Measurements from ENCODE around the gene FZR1. TPM values are rescaled to one million over a fixed set of nuclear protein-coding genes. Genes with fewer than 3 reads are reported as not detected.

FZR1 gene
- total and polyA plus RNA-seq, 10 donors, result 9.8 to 53.6 (median 37.1) TPM

GRCh38 chr19:3497757-3498520 is 8.2 kb upstream of the FZR1 start:
- Histone ChIP-seq H3K4me3 (no peak overlapping the region), H3K27me3 (replicated peaks in 1 of 7) (no peaks in the 10 kb centered on the region), H3K4me1 (peaks cover 11 to 39% (median 21%) of the 10 kb centered on the region in 6 donors), H3K9me3 (no peaks in the 10 kb centered on the region), H3K36me3 (peaks cover 0 to 45% (median 39%) of the 10 kb centered on the region in 6 donors), H3K27ac (no peak overlapping the region)
- DNase-seq, result no peak
- TF ChIP-seq POLR2AphosphoS5 (IDR thresholded peaks at IDR 0.05), result no peak
- 86 to 99% (median 95%) methylated on average over 5 of the region's 5 CpGs for WGBS, 5 donors
- intact Hi-C loops (cut with DNase I; ENCODE audit: low total_unique reads), result no loop called here

GRCh38 chr19:3499738-3500428 is 6.2 kb upstream of the FZR1 start:
- TF ChIP-seq POLR2A (IDR thresholded peaks at IDR 0.05) (no peak), CTCF (IDR thresholded peaks at IDR 0.05 in 8 of 11, conservative IDR thresholded peaks at IDR 0.05 in 3 of 11) (no peak), POLR2AphosphoS5 (IDR thresholded peaks at IDR 0.05) (no peak)
- DNase-seq, result no peak

GRCh38 chr19:3500429-3501101 is 5.5 kb upstream of the FZR1 start, which contains the start of gene DOHH:
TSS of gene DOHH (minus strand) at chr19:3500674. CDS start at chr19:3496814, 3,860 bp downstream.
- H3K4me1 ChIP-seq, result peaks cover 11 to 48% (median 28%) of the 10 kb centered on the region in 6 donors
- intact Hi-C loops (cut with DNase I; ENCODE audit: low total_unique reads), result no loop called here
- no peaks in the 10 kb centered on the region for H3K27me3 ChIP-seq (replicated peaks in 1 of 7)
- TF ChIP-seq POLR2A (IDR thresholded peaks at IDR 0.05) (peak in 1 of 3 donors; percentile 69), POLR2AphosphoS5 (IDR thresholded peaks at IDR 0.05) (peak; percentile 85 to 92 (median 87)), CTCF (IDR thresholded peaks at IDR 0.05 in 8 of 11, conservative IDR thresholded peaks at IDR 0.05 in 3 of 11) (peak in 2 of 11 experiments; percentile 13 to 23)
- 0 to 1% (median 0%) methylated on average over 36 to 52 of the region's 52 CpGs for WGBS, 5 donors
- peak within 1 kb of the TSS; percentile 90 to 99 (median 95) for H3K4me3 ChIP-seq
- DNase-seq, result peak; percentile 97
- H3K27ac ChIP-seq, result peak within 1 kb of the TSS; percentile 87 to 98 (median 93)
- peaks cover 0 to 19% (median 15%) of the 10 kb centered on the region in 6 donors for H3K36me3 ChIP-seq
- H3K9me3 ChIP-seq, result no peaks in the 10 kb centered on the region

More at GRCh38 chr19:3499738-3500428, 6.2 kb upstream of the FZR1 start:
- intact Hi-C loops (cut with DNase I; ENCODE audit: low total_unique reads), result no loop called here
- peaks cover 0 to 26% (median 20%) of the 10 kb centered on the region in 6 donors for H3K36me3 ChIP-seq
- no peaks in the 10 kb centered on the region for H3K27me3 ChIP-seq (replicated peaks in 1 of 7)
- no peaks in the 10 kb centered on the region for H3K9me3 ChIP-seq
- H3K4me1 ChIP-seq, result peaks cover 11 to 41% (median 22%) of the 10 kb centered on the region in 6 donors
- H3K27ac ChIP-seq, result peak overlapping the region; percentile 87 to 98 (median 93)
- WGBS, 5 donors, result 22 to 29% (median 28%) methylated on average over 17 to 18 of the region's 18 CpGs
- peak overlapping the region; percentile 90 to 99 (median 95) for H3K4me3 ChIP-seq

GRCh38 chr19:3501780-3502179 is 4.3 kb upstream of the FZR1 start:
- H3K27me3 ChIP-seq (replicated peaks in 1 of 7), result no peaks in the 10 kb centered on the region
- no peak overlapping the region for H3K4me3 ChIP-seq
- DNase-seq, result no peak
- no peaks in the 10 kb centered on the region for H3K9me3 ChIP-seq
- H3K36me3 ChIP-seq, result peaks cover 0 to 7% (median 3%) of the 10 kb centered on the region in 6 donors
- H3K4me1 ChIP-seq, result peaks cover 11 to 53% (median 31%) of the 10 kb centered on the region in 6 donors
- TF ChIP-seq CTCF (IDR thresholded peaks at IDR 0.05 in 8 of 11, conservative IDR thresholded peaks at IDR 0.05 in 3 of 11), result no peak
- TF ChIP-seq POLR2AphosphoS5 (IDR thresholded peaks at IDR 0.05), result no peak
- TF ChIP-seq POLR2A (IDR thresholded peaks at IDR 0.05), result no peak
- no peak overlapping the region for H3K27ac ChIP-seq
- 88 to 94% (median 90%) methylated on average over 3 of the region's 3 CpGs for WGBS, 5 donors
- intact Hi-C loops (cut with DNase I; ENCODE audit: low total_unique reads), result no loop called here

All from spleen (tissue), 11 donors.